ENCODE measurements around the gene MPND. TPM values are rescaled to one million over a fixed set of nuclear protein-coding genes. Genes with fewer than 3 reads are reported as not detected.

Gene MPND
- total and polyA plus RNA-seq, 2 of the 13 experiments (the other 11 are each of a cell fraction or from before 2014, with no cell fraction given), result 10.8 to 15.8 TPM

DNA sequence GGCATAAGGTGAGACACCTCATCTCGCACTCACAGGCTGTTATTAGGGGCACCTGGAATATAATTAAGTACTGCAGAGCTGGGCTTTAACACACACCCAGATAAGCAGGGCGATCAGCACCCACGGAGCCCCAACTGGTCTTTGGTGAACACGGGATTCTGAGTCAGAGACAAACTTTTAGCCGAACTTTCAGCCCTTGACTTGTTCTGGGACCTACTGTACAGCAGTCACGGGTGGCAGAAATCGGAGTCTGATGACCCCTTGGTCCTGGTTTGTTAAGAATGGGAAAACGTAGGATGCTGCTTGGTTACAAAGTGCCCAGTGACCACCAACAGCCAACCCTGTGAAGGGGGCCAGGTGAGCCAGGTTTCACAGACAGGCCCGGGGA lies 47.9 kb downstream of the MPND start (continued):
- no peak for TF ChIP-seq ZNF44 (CRISPR knock-in tag; IDR thresholded peaks at IDR 0.05)
- 0 out of 2 replicates have a peak, but pooled peaks have one; percentile 7 for TF ChIP-seq ZNF598 (CRISPR knock-in tag; IDR thresholded peaks at IDR 0.05; ENCODE audit: borderline replicate concordance)
- 0 out of 2 replicates have a peak, but pooled peaks have one; percentile 0 for TF ChIP-seq ARID2 (CRISPR knock-in tag; IDR thresholded peaks at IDR 0.05; ENCODE audit: borderline replicate concordance)
- TF ChIP-seq GATA4 (IDR thresholded peaks at IDR 0.05; ENCODE audit: borderline replicate concordance, low read depth), result no peak
- no peak for TF ChIP-seq KMT2A (CRISPR knock-in tag; IDR thresholded peaks at IDR 0.05)
- TF ChIP-seq ZNF564 (CRISPR knock-in tag; IDR thresholded peaks at IDR 0.05), result no peak
- no peak for TF ChIP-seq ZFP41 (CRISPR knock-in tag; IDR thresholded peaks at IDR 0.05; ENCODE audit: borderline replicate concordance)
- TF ChIP-seq TBX3 (IDR thresholded peaks at IDR 0.05; ENCODE audit: borderline replicate concordance), result no peak
- TF ChIP-seq ZKSCAN8 (CRISPR knock-in tag; IDR thresholded peaks at IDR 0.05; ENCODE audit: borderline replicate concordance), result no peak
- no peak for TF ChIP-seq ZBTB1 (CRISPR knock-in tag; IDR thresholded peaks at IDR 0.05; ENCODE audit: borderline replicate concordance)
- TF ChIP-seq, protein P1, sequence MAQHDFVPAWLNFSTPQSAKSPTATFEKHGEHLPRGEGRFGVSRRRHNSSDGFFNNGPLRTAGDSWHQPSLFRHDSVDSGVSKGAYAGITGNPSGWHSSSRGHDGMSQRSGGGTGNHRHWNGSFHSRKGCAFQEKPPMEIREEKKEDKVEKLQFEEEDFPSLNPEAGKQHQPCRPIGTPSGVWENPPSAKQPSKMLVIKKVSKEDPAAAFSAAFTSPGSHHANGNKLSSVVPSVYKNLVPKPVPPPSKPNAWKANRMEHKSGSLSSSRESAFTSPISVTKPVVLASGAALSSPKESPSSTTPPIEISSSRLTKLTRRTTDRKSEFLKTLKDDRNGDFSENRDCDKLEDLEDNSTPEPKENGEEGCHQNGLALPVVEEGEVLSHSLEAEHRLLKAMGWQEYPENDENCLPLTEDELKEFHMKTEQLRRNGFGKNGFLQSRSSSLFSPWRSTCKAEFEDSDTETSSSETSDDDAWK (CRISPR knock-in tag; IDR thresholded peaks at IDR 0.05), result no peak
- TF ChIP-seq, protein P2, sequence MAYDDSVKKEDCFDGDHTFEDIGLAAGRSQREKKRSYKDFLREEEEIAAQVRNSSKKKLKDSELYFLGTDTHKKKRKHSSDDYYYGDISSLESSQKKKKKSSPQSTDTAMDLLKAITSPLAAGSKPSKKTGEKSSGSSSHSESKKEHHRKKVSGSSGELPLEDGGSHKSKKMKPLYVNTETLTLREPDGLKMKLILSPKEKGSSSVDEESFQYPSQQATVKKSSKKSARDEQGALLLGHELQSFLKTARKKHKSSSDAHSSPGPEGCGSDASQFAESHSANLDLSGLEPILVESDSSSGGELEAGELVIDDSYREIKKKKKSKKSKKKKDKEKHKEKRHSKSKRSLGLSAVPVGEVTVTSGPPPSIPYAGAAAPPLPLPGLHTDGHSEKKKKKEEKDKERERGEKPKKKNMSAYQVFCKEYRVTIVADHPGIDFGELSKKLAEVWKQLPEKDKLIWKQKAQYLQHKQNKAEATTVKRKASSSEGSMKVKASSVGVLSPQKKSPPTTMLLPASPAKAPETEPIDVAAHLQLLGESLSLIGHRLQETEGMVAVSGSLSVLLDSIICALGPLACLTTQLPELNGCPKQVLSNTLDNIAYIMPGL (CRISPR knock-in tag; IDR thresholded peaks at IDR 0.05; ENCODE audit: borderline replicate concordance in 1 of 2, low read depth in 1 of 2), result peak in 1 of 2 experiments; percentile 30; a peak in 1 of 4 replicates
- TF ChIP-seq, protein P3, sequence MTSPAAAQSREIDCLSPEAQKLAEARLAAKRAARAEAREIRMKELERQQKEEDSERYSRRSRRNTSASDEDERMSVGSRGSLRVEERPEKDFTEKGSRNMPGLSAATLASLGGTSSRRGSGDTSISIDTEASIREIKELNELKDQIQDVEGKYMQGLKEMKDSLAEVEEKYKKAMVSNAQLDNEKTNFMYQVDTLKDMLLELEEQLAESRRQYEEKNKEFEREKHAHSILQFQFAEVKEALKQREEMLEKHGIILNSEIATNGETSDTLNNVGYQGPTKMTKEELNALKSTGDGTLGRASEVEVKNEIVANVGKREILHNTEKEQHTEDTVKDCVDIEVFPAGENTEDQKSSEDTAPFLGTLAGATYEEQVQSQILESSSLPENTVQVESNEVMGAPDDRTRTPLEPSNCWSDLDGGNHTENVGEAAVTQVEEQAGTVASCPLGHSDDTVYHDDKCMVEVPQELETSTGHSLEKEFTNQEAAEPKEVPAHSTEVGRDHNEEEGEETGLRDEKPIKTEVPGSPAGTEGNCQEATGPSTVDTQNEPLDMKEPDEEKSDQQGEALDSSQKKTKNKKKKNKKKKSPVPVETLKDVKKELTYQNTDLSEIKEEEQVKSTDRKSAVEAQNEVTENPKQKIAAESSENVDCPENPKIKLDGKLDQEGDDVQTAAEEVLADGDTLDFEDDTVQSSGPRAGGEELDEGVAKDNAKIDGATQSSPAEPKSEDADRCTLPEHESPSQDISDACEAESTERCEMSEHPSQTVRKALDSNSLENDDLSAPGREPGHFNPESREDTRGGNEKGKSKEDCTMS (CRISPR knock-in tag; conservative IDR thresholded peaks at IDR 0.05), result no peak
- TF ChIP-seq, protein P4, sequence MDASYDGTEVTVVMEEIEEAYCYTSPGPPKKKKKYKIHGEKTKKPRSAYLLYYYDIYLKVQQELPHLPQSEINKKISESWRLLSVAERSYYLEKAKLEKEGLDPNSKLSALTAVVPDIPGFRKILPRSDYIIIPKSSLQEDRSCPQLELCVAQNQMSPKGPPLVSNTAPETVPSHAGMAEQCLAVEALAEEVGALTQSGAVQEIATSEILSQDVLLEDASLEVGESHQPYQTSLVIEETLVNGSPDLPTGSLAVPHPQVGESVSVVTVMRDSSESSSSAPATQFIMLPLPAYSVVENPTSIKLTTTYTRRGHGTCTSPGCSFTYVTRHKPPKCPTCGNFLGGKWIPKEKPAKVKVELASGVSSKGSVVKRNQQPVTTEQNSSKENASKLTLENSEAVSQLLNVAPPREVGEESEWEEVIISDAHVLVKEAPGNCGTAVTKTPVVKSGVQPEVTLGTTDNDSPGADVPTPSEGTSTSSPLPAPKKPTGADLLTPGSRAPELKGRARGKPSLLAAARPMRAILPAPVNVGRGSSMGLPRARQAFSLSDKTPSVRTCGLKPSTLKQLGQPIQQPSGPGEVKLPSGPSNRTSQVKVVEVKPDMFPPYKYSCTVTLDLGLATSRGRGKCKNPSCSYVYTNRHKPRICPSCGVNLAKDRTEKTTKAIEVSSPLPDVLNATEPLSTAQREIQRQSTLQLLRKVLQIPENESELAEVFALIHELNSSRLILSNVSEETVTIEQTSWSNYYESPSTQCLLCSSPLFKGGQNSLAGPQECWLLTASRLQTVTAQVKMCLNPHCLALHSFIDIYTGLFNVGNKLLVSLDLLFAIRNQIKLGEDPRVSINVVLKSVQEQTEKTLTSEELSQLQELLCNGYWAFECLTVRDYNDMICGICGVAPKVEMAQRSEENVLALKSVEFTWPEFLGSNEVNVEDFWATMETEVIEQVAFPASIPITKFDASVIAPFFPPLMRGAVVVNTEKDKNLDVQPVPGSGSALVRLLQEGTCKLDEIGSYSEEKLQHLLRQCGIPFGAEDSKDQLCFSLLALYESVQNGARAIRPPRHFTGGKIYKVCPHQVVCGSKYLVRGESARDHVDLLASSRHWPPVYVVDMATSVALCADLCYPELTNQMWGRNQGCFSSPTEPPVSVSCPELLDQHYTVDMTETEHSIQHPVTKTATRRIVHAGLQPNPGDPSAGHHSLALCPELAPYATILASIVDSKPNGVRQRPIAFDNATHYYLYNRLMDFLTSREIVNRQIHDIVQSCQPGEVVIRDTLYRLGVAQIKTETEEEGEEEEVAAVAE (CRISPR knock-in tag; IDR thresholded peaks at IDR 0.05; ENCODE audit: borderline replicate concordance), result no peak
- TF ChIP-seq, protein P5, sequence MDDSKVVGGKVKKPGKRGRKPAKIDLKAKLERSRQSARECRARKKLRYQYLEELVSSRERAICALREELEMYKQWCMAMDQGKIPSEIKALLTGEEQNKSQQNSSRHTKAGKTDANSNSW (CRISPR knock-in tag; IDR thresholded peaks at IDR 0.05; ENCODE audit: borderline replicate concordance), result no peak
- TF ChIP-seq PHF5A (CRISPR knock-in tag; IDR thresholded peaks at IDR 0.05; ENCODE audit: low read depth, unreplicated experiment), result no peak
- TF ChIP-seq ETV5 (CRISPR knock-in tag; IDR thresholded peaks at IDR 0.05; ENCODE audit: borderline replicate concordance), result no peak; the same call in 1 of the 2 replicates
- TF ChIP-seq ZNF224 (CRISPR knock-in tag; IDR thresholded peaks at IDR 0.05), result no peak
- TF ChIP-seq NFE2L2 (IDR thresholded peaks at IDR 0.05; ENCODE audit: low read length), result no peak
- 0 out of 2 replicates have a peak, but pooled peaks have one; percentile 1 for TF ChIP-seq ZBTB7A (CRISPR knock-in tag; IDR thresholded peaks at IDR 0.05)

All from HepG2 (cell line).